HG02763 (cell line): ENCODE measurements around the gene RASA3.
"Not testable (repeated sequence)": the region's sequence is repeated elsewhere in the genome, so short reads cannot be mapped to it uniquely, and the experiment has no call there.

Experiments
- ATAC-seq: cut with Tn5 transposase; IDR thresholded peaks from one replicate; pipeline ENCODE4 v1.9.1; 2021; ENCODE audit warnings: mild to moderate bottlenecking, moderate library complexity; ENCODE audit not compliant: unreplicated experiment

Gene RASA3

DNA sequence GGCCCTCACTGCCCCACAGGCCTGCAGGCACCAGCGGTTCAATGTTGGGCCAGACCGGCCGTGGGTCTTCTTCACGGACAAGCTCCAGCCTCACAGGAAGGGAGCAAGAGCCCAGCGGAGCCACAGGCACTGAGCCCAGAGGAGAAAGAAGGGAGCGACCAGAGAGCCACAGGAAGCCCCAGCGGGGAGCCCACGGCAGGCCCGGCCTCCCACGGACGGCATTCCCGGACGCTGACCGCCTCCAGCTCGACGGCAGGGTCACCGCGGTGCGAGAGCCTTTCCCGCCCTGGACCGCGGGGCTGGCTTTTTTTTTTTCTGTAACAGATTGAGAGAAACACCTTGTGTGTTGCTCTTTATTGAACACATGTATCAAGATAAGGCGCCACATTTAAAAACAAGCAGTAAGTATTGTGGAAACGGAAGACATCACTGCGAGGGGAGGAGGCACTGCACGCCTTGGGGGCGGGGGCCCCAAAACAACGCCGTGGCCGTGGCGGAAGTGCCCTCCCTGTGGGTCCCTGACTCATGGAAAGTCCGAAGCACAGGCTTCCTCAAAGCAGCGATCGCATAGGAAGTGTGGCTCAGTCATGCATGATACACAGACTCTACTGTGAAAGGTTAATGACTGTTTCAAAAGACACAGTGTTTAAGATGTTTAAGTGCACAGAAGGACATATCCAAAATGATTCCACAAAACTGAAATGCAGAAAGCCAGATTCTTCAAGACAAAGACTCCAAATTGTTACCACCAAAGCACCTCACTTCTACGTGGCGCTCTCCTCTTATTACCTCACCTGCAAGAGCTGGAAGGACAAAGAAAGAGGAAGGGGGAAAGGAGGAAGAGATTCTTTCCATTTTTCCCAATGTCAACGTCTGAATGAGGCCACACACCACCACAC is 3.5 kb downstream of the RASA3 start:
- peak; percentile 57 for ATAC-seq

DNA sequence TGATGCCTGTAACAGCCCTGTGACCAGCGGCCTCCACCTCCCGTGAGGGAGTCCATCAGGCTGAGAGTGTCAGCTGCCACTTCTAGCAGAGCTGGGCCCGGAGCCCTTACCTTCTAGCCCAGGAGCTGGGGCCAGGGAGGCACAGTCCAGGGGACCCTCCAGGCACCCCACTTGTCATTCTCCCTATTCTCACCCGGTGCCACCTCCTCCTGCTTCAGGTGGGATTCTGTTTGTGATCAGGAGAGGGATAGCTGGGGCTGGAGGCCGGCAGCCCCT is 4.1 kb downstream of the RASA3 start:
- no peak for ATAC-seq

GRCh38 chr13:114127473-114128347 is 4.7 kb downstream of the RASA3 start:
- no peak for ATAC-seq

- no peak for ATAC-seq
Measured at GRCh38 chr13:114126789-114127472, 5.5 kb downstream of the RASA3 start.

GRCh38 chr13:114126086-114126485 is 6.3 kb downstream of the RASA3 start:
- not testable (repeated sequence) for ATAC-seq

- ATAC-seq, result no peak
Measured at GRCh38 chr13:114125589-114125988, 6.8 kb downstream of the RASA3 start.

DNA sequence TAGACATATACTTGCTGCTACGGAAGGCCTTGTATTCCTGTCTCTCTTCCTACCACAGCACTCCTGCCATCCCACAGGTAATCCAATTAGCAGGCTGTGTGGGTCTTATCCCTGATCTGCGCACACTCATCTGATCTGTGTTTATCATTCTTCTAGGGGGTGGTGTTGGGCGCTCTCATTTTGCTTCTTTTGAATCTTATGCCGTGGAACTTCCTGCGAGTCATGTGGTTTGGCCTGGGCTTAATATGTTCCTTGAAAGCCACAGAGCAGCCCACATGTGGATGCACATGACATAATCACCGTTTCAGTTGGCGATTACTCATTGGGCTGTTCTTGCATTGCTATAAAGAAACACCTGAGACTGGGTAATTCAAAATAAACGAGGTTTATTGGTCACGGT is 7.5 kb downstream of the RASA3 start:
- ATAC-seq, result no peak

GRCh38 chr13:114124431-114124830 is 8.0 kb downstream of the RASA3 start:
- ATAC-seq, result no peak

DNA sequence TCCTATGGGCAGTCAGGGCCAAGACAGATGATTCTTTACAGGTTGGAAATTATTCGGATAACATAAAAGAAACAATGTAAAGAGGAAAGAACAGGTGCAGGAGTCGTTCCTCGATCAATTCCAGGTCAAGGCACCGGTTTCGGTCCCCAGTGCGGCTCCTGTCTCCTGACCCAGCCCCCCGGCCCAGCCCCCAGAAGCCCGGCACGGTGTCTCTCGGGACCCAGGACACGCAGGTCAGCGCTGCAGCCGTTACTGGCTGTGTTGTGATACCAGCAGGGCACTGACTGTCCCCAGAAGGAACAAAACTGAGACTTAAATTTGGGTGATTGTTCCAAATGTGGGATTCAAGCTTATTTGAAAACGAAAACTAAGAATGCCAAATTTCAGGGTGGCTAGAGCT is 8.5 kb downstream of the RASA3 start:
- ATAC-seq, result no peak

DNA sequence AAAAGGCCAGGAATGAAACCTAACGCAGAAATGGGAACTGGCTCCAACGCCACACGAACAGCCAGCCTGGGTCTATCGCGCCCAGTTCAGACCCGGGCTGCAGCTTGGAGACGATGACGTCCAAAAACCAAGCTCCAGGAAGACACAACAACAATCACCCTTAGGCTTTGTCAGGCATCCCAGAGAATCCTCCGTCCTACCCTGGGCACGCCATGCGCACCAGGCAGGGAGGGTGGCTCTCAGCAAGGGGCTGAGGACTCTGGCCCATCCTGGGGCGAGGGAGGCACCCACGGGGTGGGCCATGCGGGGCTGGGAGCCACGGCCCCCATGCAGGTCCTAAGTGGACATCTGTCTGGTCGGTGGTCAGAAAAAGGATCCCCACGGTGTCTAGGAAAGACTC is 9.0 kb downstream of the RASA3 start:
- ATAC-seq, result no peak

DNA sequence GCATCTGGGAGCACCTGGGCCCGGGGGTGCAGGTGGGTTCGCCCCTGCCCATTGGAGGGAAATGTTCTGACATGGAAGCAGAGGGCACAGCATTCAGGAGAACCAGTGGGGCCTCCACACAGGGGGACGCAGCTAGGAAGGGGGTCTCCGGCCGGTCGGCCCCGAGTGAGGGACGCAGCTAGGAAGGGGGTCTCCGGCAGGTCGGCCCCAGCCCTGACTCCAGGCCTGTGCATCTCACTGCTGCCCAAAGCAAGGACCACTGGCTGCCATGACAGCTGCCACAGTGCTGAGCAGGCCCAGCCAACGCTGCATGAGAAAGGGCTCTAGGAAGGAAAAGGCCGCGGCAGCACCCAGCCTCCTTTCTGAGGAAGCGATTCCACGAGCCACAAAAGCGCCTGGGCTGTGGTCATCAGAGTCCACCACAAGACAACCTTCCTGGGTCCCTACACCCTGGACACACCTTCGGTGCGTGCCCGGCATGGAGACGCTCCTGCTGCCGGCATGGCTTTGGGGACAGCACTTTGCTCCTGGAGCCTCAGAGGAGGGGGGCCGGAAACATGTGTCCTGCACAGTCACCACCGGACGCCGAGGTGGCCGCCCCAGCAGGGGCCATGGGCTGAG is 9.7 kb downstream of the RASA3 start:
- no peak for ATAC-seq

GRCh38 chr13:114122127-114122511 is 10.3 kb downstream of the RASA3 start:
- no peak for ATAC-seq

DNA sequence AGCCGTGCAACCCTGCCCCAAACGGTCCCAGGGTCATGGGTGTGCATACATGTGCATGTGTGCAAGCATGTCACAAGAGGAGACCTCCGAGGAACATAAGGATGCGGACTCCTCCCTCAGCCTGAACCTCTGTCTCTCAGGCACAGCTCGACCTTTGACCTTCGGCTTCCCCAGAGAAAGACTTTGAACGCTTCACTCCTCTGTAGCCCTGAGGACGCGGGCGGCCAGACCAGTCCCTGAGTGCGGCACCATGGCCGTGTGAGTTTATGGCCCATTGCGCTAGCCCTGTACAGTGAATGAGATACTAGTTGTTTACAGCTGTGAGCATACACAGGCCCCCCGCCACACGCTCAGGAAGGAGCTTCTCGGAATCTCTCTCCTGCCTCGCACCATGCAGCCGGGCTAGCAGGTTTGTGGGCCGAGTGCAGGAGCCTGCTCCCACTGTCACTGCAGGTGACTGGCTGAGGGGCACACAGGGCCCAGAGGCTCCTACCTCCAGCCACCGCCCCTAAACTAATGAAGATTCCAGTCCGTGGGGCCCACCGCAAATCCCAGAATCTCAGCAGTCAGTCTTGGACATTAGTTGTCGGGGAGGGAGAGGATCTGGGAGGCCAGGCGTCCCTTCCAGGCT is 10.8 kb downstream of the RASA3 start:
- no peak for ATAC-seq

DNA sequence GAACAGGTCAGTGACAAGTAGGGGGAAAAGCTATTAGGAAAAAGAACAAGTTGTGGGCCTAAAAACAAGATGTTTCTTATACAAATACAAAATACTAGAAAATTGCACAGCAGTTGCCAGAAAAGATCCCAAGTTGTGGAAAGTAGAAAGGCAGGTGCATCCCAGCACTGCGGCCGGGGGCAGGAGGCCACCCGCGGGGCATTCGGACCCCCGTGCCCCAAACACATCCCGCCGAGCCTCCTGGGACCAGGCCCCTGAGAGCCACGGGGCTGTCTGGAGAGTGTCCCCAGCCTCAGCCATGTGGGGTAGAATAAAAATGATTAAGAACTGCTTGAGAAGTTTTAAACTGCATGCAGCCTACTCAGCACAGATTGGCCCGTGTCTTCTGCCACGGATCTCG is 11.4 kb downstream of the RASA3 start:
- ATAC-seq, result no peak

- ATAC-seq, result no peak
Measured at GRCh38 chr13:114120591-114121011, 11.8 kb downstream of the RASA3 start.

GRCh38 chr13:114119196-114119595 is 13.2 kb downstream of the RASA3 start:
- ATAC-seq, result no peak

DNA sequence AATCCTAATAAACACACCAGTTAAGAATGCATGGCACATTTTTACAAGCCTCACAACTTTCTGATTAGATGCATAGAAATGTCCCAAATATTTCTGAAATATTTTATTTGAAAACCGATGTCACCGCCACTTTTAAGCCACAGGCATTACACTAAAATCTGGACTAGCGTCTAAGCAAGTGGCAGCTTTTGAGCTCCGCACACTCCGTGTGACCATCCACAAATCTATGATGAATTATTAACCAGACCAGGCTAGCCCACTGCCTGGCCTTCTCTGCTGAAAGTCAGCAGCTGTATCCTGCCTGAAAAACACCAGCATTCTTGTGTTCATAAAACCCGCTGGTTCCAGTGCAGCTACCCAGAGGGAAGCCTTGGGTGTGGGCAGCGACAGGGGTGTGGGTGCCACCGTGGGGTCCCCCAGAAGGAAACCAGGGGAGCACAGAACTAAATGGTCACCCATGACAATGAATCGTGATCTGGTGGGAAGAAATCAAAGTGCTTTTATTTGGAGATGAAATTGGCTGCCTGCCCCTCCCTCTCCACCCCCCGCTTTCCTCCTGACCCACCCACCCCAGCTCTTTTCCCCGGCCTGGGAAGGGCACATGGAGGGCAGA is 13.8 kb downstream of the RASA3 start:
- ATAC-seq, result no peak

DNA sequence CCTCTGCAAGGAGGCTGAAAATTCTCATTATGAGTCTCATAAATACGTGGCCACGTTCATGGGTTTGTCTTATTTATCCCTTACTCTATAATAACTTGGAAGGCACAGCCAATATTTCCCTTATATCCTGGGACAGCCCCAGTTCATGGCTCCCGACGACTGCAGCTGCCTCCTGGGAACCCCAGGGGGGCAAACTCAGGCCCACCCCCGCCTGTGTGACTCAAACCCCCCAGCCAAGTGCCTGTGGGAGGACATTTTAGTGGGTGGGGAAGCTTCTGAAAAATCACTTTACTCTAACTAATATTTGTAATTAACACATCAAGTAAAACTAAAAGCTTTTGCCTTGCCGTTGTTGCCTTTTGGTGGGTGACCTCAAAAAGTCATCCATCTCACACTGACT is 14.3 kb downstream of the RASA3 start:
- no peak for ATAC-seq

GRCh38 chr13:114117341-114117874 is 15.0 kb downstream of the RASA3 start:
- ATAC-seq, result not testable (repeated sequence)

- ATAC-seq, result no peak
Measured at GRCh38 chr13:114116734-114117133, 15.7 kb downstream of the RASA3 start.
